Activated gamma-delta T cell treated with anti-CD3 and anti-CD28 coated beads, Interleukin-2, amount 50 U/mL, for 16 hours (primary cell): ENCODE results near the gene IL4R.
"Not testable (repeated sequence)": the region's sequence is repeated elsewhere in the genome, so short reads cannot be mapped to it uniquely, and the experiment has no call there.

Experiments
- DNase-seq: peaks from one replicate; pipeline ENCODE4 v3.0.0-alpha.2; 2020; ENCODE audit warnings: low read depth

IL4R gene

GRCh38 chr16:27404163-27404823 is 90.5 kb downstream of the IL4R start:
- DNase-seq, result no peak

- DNase-seq, result peak; percentile 50
Measured at GRCh38 chr16:27405546-27406451, 92.0 kb downstream of the IL4R start.

DNA sequence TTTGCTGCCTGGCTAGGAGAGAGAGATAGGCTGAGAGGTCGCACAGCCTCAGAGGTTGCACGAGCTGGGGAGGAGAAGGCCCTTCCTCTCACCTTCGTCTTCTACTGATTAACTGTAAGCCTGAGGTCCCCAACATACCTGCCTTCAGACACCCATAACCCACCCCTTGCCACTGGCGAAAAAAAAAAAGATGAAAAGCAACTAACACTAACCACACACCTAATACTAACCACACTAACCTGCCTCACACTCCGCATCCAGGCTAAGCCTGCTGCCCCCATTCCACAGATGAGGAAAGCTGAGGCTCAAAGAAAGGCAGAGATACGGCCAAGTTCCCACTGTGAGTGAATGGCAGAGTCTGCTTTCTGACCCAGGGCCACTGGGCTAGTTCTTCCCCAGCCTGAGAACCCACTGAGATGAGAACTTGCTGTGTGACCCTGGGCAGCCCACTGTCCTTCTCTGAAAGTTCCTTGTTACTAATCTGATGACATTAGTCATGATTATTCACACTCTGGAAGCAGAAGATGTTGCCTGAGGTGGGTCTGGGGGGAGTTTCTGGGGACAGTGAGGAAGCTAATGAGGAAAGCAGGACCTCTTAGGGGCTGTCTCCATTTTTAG is 92.8 kb downstream of the IL4R start:
- DNase-seq, result no peak

DNA sequence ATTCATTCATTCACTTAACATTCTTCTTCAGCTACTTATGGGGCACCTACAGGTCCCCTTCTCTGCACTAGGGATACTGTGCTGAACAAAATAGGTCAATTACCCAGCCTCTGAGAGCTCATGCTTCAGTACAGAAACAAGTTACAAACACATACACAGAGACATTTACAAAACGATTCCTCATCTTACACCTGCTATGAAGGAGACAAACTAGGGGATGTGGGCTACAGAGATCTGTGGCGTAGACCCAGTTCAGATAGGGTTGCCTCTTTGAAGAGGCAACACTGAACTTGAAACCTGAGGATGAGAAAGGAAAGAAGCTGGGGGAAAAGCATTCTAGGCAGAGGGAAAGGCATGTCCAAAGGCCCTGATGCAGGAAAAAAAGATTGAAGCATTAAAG is 93.4 kb downstream of the IL4R start:
- no peak for DNase-seq

- peak; percentile 39 for DNase-seq
Measured at GRCh38 chr16:27408012-27408601, 94.3 kb downstream of the IL4R start.

DNA sequence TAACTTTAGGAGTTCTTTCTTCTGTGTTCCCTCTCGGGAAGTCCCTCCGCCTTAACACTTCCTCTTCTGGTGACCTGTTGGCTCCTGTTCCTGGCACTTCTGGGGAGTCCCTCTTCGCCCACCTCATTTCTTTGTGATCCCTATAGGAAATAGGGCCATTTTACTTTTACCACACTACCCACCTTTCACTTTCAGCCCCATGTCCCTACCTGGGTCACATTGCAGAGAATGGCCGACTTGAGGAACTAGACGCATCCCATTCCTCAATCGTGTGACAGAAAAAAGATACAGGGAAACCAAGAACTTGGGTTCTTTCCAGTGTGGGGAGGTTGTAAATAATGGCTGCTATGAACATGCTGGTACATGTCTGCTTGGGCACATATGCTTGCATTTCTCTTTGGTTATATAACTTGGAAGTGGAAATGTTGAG is 94.8 kb downstream of the IL4R start:
- DNase-seq, result no peak

- DNase-seq, result not testable (repeated sequence)
Measured at GRCh38 chr16:27409958-27410357, 96.2 kb downstream of the IL4R start.

DNA sequence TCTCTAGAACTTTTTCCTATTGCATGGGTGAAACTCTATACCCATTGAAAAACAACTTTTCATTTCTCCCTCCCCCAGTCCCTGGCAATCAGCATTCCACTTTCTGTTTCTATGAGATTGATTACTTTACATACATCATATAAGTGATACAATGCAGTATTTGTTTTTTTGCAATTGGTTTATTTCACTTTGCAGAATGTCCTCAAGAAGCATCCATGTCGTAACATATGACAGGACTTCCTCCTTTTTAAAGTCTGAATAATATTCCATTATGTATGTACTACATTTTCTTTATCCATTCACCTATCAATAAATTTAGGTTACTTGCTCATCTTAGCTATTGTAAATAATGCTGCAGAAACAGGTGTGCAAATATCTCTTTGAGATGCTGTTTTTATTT is 97.0 kb downstream of the IL4R start:
- DNase-seq, result no peak

GRCh38 chr16:27413956-27414355 is 100.2 kb downstream of the IL4R start:
- DNase-seq, result no peak
